SK-N-SH (cell line): ENCODE results near the gene FAM234A. TPM values are rescaled to one million over a fixed set of nuclear protein-coding genes. Genes with fewer than 3 reads are reported as not detected.

ENCODE experiments used
- CTCF ChIA-PET: fragments of 300-600, 350-600 bp; formaldehyde crosslinking; extraction: SDS; loops from one replicate; lab custom pipeline; 2021; lab: Yijun Ruan, JAX
- POLR2A ChIA-PET: fragments of 350-600 bp; sonication (Branson Sonifier 250); formaldehyde crosslinking; extraction: SDS; loops from one replicate; lab custom pipeline; 2020; ENCODE audit warnings: antibody characterized with exemption, inconsistent platforms; lab: Yijun Ruan, JAX
- DNase-seq: peaks from one replicate; pipeline ENCODE4 v3.0.0; 2012
- H2AFZ ChIP-seq: fragments of 200-600 bp; sonication (generic); 2 replicates; pipeline ENCODE4 v1.8.1; 2016; ENCODE audit warnings: antibody characterized with exemption, mild to moderate bottlenecking, low read depth
- H3F3A ChIP-seq: fragments of 200-600 bp; sonication (generic); replicated peaks from 2 replicates; pipeline ENCODE3; 2016; ENCODE audit warnings: antibody characterized with exemption, mild to moderate bottlenecking; ENCODE audit not compliant: insufficient read depth
- H3K27ac ChIP-seq, 2 experiments: fragments of 200-500 bp in 1 of 2; fragments of 200-600 bp in 1 of 2; sonication (Bioruptor generic) in 1 of 2; sonication (generic), shearing (Covaris generic) in 1 of 2; 2 replicates each; pipeline versions ENCODE4 v1.5.1 to v1.6.1; 2014 to 2016; ENCODE audit warnings: low read depth in 2 of 2, inconsistent platforms in 1 of 2, low read length in 1 of 2, mild to moderate bottlenecking in 1 of 2, mixed read lengths in 1 of 2
- H3K27me3 ChIP-seq: fragments of 200-600 bp; sonication (generic), shearing (Covaris generic); 2 replicates; pipeline ENCODE4 v1.6.1; 2016; ENCODE audit warnings: mixed run types; ENCODE audit not compliant: insufficient read depth
- H3K36me3 ChIP-seq, 2 experiments: fragments of 200-500 bp in 1 of 2; fragments of 200-600 bp in 1 of 2; sonication (Bioruptor generic) in 1 of 2; sonication (generic) in 1 of 2; replicated peaks in 1 of 2; 2 replicates each; pipeline versions ENCODE3 to v1.5.1; 2014 to 2016; ENCODE audit warnings: low read length in 1 of 2, mild to moderate bottlenecking in 1 of 2; ENCODE audit not compliant: insufficient read depth in 2 of 2, control insufficient read depth in 1 of 2
- H3K4me1 ChIP-seq, 2 experiments: fragments of 200-500 bp in 1 of 2; fragments of 200-600 bp in 1 of 2; sonication (Bioruptor generic) in 1 of 2; sonication (generic), shearing (Covaris generic) in 1 of 2; 2 replicates each; pipeline versions ENCODE4 v1.5.1 to v1.6.1; 2014 to 2016; ENCODE audit warnings: low read depth in 1 of 2, low read length in 1 of 2, mixed run types in 1 of 2; ENCODE audit not compliant: insufficient read depth in 2 of 2, control insufficient read depth in 1 of 2
- H3K4me2 ChIP-seq: fragments of 200-600 bp; sonication (generic), shearing (Covaris generic); 2 replicates; pipeline ENCODE4 v1.6.1; 2017; ENCODE audit warnings: mixed run types
- H3K4me3 ChIP-seq, 2 experiments: fragments of 200-500 bp in 1 of 2; fragments of 200-600 bp in 1 of 2; sonication (Bioruptor generic) in 1 of 2; sonication (generic), shearing (Covaris generic) in 1 of 2; 2 replicates each; pipeline versions ENCODE4 v1.5.1 to v1.8.1; 2014 to 2016; ENCODE audit warnings: low read depth in 2 of 2, inconsistent platforms in 1 of 2, low read length in 1 of 2, mild to moderate bottlenecking in 1 of 2, mixed read lengths in 1 of 2, moderate library complexity in 1 of 2
- H3K79me2 ChIP-seq: fragments of 200-600 bp; sonication (generic); 2 replicates; pipeline ENCODE4 v1.8.1; 2017; ENCODE audit warnings: mild to moderate bottlenecking; ENCODE audit not compliant: insufficient read depth
- H3K9ac ChIP-seq: fragments of 200-600 bp; sonication (generic); 2 replicates; pipeline ENCODE4 v1.6.1; 2017; ENCODE audit warnings: mixed run types
- H3K9me2 ChIP-seq: fragments of 200-600 bp; sonication (generic); 2 replicates; pipeline ENCODE4 v1.6.1; 2017; ENCODE audit warnings: mixed run types
- H3K9me3 ChIP-seq: fragments of 200-600 bp; sonication (generic); 2 replicates; pipeline ENCODE4 v1.6.1; 2017; ENCODE audit warnings: mixed run types, mild to moderate bottlenecking, moderate library complexity
- H4K20me1 ChIP-seq: fragments of 200-600 bp; sonication (generic); 2 replicates; pipeline ENCODE4 v1.6.1; 2017; ENCODE audit warnings: mild to moderate bottlenecking, mixed run types; ENCODE audit not compliant: insufficient read depth
- ELF1 ChIP-seq: IDR thresholded peaks from 2 replicates; pipeline ENCODE4 v1.4.0; 2012
- EZH2phosphoT487 ChIP-seq: fragments of 200-600 bp; sonication (generic); IDR thresholded peaks from 2 replicates; pipeline ENCODE4 v1.6.1; 2017; ENCODE audit warnings: low read depth, mixed run types, mild to moderate bottlenecking, antibody characterized with exemption, moderate library complexity, borderline replicate concordance
- GABPA ChIP-seq: IDR thresholded peaks from 2 replicates; pipeline ENCODE4 v1.4.0; 2012; ENCODE audit warnings: low read depth, mild to moderate bottlenecking
- GATA2 ChIP-seq: sonication (generic); formaldehyde crosslinking; IDR thresholded peaks from 2 replicates; pipeline ENCODE4 v1.5.0; 2020; ENCODE audit warnings: mild to moderate bottlenecking, missing genetic modification reagents
- NFIC ChIP-seq: IDR thresholded peaks from 2 replicates; pipeline ENCODE4 v1.4.0; 2012; ENCODE audit warnings: borderline replicate concordance
- POLR2AphosphoS5 ChIP-seq: IDR thresholded peaks from 2 replicates; pipeline ENCODE4 v1.6.1; 2012; ENCODE audit warnings: low read depth, low read length
- RAD21 ChIP-seq: IDR thresholded peaks from 2 replicates; pipeline ENCODE4 v1.6.1; 2012; ENCODE audit warnings: mild to moderate bottlenecking, low read length
- RFX5 ChIP-seq: IDR thresholded peaks from 2 replicates; pipeline ENCODE4 v1.6.1; 2012; ENCODE audit warnings: mild to moderate bottlenecking, improper control_type of control experiment, low read length
- RXRA ChIP-seq: IDR thresholded peaks from 2 replicates; pipeline ENCODE4 v1.4.0; 2012; ENCODE audit warnings: low read depth, mild to moderate bottlenecking, borderline replicate concordance
- SIN3A ChIP-seq: IDR thresholded peaks from 2 replicates; pipeline ENCODE4 v1.6.1; 2012; ENCODE audit warnings: low read depth, mild to moderate bottlenecking, low read length, moderate library complexity, borderline replicate concordance
- YY1 ChIP-seq: IDR thresholded peaks from 2 replicates; pipeline ENCODE4 v1.4.0; 2012; ENCODE audit warnings: low read depth, mild to moderate bottlenecking
- WGBS: methylation state at CpG from one replicate; pipeline ENCODE4 v1.1.6; 2017; ENCODE audit warnings: low lambda C conversion rate; 5-methylcytosine and 5-hydroxymethylcytosine counted together
- polyA plus RNA-seq, 3 experiments: library from polyadenylated mRNA; depleted of rRNA; stranded (reverse); fragments of >200 nt; gene quantifications; 2 replicates each; pipeline ENCODE4 v1.2.3, GENCODE V29; 2012
- TF ChIP-seq, protein P1 (sequence below): IDR thresholded peaks from 2 replicates; pipeline ENCODE4 v1.6.1; 2012; ENCODE audit warnings: mild to moderate bottlenecking, low read depth, low read length, moderate library complexity
- TF ChIP-seq, protein P2 (sequence below): IDR thresholded peaks from 2 replicates; pipeline ENCODE4; 2012
- TF ChIP-seq, protein P3 (sequence below): fragments of 150-350 bp; IDR thresholded peaks from 2 replicates; pipeline ENCODE4 v1.6.1; 2016; ENCODE audit warnings: mild to moderate bottlenecking, low read depth, low read length
- TF ChIP-seq, protein P4 (sequence below): IDR thresholded peaks from 2 replicates; pipeline ENCODE4 v1.4.0; 2012; ENCODE audit warnings: low read depth
- TF ChIP-seq, protein P5 (sequence below): fragments of 200-600 bp; sonication (generic); IDR thresholded peaks from 2 replicates; pipeline ENCODE4 v1.6.1; 2017; ENCODE audit warnings: antibody characterized with exemption, mild to moderate bottlenecking, moderate library complexity

The FAM234A gene
- polyA plus RNA-seq, 1 of the 3 experiments (the other 2 are of a cell fraction) = 126 TPM

DNA sequence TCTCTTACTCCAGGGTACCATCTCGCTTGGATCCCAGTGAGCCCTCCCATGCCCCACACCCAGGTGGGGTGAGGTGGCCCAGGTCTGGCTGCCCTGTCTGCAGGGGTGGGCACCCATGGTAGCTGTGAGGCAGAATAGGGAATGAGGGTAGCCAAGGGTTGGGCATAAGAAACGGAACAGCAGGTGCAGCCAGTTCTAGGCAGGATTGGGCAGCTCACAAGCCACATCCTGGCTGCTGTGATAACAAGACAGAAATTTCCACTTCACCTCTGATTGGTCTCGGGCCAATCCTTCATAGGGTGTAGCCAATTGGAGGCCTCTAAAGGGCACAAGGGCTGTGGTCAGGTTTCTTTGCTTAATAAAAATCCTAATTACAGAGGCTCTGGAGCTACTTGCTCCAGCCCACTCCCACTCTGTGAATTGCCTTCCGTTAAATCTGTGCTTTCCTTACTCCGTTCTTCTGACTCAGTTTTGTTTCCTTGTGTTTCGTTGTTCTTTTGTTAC is 44.3 kb downstream of the FAM234A start:
- H3K4me2 ChIP-seq = no peak overlapping the region

DNA sequence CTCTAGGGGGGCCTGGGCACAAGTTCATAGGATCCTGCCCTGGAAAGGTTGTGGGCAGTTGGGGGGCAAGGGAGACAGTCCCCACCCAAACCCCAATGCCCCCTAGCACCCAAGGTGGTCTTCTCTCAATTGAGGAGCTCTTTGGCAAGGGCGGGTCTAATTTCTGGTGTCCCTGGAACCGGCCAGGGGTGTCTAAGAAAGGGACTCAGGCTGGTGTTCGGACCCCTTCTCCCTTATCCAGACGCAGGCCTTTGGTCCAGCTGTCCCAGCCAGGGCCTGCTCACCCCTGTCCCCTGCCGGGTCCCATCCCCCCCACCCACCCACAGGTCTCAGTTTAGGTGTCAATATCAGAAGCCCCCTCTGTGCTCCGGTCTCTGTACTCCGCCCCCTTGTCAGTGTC is 44.9 kb downstream of the FAM234A start:
- Histone ChIP-seq H3K9ac (no peak overlapping the region), H3K79me2 (no peaks in the 10 kb centered on the region), H3K4me1 (peaks cover 0 to 13% of the 10 kb centered on the region in 2 experiments; a peak in 1 of 4 replicates), H2AFZ (no peak overlapping the region), H3K9me2 (no peaks in the 10 kb centered on the region), H3K9me3 (no peaks in the 10 kb centered on the region), H3K4me3 (no peak overlapping the region), H3K36me3 (no peaks in the 10 kb centered on the region), H3K27me3 (no peaks in the 10 kb centered on the region), H3K4me2 (no peak overlapping the region), H4K20me1 (no peaks in the 10 kb centered on the region), H3K27ac (no peak overlapping the region), H3F3A (peaks cover 3% of the 10 kb centered on the region)
- WGBS = 89% methylated on average over 6 of the region's 7 CpGs
- ChIA-PET POLR2A (no interaction called here), CTCF (interaction anchor here (0.8 to 1.5 kb wide), 4 partner anchors 44 to 83 kb away, joined by 3 to 5 read pairs (median 4); partner anchors contain the start of gene AXIN1)
- DNase-seq = no peak
- no peak for TF ChIP-seq NFIC
- no peak for TF ChIP-seq RXRA
- no peak for TF ChIP-seq RFX5
- no peak for TF ChIP-seq ELF1
- TF ChIP-seq, protein P1, sequence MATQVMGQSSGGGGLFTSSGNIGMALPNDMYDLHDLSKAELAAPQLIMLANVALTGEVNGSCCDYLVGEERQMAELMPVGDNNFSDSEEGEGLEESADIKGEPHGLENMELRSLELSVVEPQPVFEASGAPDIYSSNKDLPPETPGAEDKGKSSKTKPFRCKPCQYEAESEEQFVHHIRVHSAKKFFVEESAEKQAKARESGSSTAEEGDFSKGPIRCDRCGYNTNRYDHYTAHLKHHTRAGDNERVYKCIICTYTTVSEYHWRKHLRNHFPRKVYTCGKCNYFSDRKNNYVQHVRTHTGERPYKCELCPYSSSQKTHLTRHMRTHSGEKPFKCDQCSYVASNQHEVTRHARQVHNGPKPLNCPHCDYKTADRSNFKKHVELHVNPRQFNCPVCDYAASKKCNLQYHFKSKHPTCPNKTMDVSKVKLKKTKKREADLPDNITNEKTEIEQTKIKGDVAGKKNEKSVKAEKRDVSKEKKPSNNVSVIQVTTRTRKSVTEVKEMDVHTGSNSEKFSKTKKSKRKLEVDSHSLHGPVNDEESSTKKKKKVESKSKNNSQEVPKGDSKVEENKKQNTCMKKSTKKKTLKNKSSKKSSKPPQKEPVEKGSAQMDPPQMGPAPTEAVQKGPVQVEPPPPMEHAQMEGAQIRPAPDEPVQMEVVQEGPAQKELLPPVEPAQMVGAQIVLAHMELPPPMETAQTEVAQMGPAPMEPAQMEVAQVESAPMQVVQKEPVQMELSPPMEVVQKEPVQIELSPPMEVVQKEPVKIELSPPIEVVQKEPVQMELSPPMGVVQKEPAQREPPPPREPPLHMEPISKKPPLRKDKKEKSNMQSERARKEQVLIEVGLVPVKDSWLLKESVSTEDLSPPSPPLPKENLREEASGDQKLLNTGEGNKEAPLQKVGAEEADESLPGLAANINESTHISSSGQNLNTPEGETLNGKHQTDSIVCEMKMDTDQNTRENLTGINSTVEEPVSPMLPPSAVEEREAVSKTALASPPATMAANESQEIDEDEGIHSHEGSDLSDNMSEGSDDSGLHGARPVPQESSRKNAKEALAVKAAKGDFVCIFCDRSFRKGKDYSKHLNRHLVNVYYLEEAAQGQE = no peak
- TF ChIP-seq, protein P2, sequence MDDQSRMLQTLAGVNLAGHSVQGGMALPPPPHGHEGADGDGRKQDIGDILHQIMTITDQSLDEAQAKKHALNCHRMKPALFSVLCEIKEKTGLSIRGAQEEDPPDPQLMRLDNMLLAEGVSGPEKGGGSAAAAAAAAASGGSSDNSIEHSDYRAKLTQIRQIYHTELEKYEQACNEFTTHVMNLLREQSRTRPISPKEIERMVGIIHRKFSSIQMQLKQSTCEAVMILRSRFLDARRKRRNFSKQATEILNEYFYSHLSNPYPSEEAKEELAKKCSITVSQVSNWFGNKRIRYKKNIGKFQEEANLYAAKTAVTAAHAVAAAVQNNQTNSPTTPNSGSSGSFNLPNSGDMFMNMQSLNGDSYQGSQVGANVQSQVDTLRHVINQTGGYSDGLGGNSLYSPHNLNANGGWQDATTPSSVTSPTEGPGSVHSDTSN = no peak
- no peak for TF ChIP-seq EZH2phosphoT487
- TF ChIP-seq YY1 = no peak
- TF ChIP-seq RAD21 = no peak
- TF ChIP-seq SIN3A = no peak

More for the DNA sequence above, 44.3 kb downstream of the FAM234A start:
- WGBS = 79% methylated on average over 5 of the region's 6 CpGs
- DNase-seq = no peak
- H3F3A ChIP-seq = peaks cover 3% of the 10 kb centered on the region
- ChIA-PET CTCF (interaction anchor here (0.8 to 1.5 kb wide), 5 partner anchors 8 to 83 kb away, joined by 3 to 5 read pairs (median 3); partner anchors contain the start of gene AXIN1), POLR2A (no interaction called here)
- H2AFZ ChIP-seq = no peak overlapping the region
- no peaks in the 10 kb centered on the region for H4K20me1 ChIP-seq
- no peaks in the 10 kb centered on the region for H3K79me2 ChIP-seq
- peaks cover 0 to 13% of the 10 kb centered on the region in 2 experiments; a peak in 1 of 4 replicates for H3K4me1 ChIP-seq
- H3K27me3 ChIP-seq = no peaks in the 10 kb centered on the region
- no peak overlapping the region for H3K4me3 ChIP-seq
- no peak overlapping the region for H3K9ac ChIP-seq
- H3K27ac ChIP-seq = no peak overlapping the region
- no peaks in the 10 kb centered on the region for H3K9me2 ChIP-seq
- H3K36me3 ChIP-seq = no peaks in the 10 kb centered on the region
- no peaks in the 10 kb centered on the region for H3K9me3 ChIP-seq
- TF ChIP-seq GABPA = no peak
- TF ChIP-seq, protein P3, sequence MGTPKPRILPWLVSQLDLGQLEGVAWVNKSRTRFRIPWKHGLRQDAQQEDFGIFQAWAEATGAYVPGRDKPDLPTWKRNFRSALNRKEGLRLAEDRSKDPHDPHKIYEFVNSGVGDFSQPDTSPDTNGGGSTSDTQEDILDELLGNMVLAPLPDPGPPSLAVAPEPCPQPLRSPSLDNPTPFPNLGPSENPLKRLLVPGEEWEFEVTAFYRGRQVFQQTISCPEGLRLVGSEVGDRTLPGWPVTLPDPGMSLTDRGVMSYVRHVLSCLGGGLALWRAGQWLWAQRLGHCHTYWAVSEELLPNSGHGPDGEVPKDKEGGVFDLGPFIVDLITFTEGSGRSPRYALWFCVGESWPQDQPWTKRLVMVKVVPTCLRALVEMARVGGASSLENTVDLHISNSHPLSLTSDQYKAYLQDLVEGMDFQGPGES = no peak
- TF ChIP-seq, protein P2 = peak; percentile 81
- TF ChIP-seq, protein P4, sequence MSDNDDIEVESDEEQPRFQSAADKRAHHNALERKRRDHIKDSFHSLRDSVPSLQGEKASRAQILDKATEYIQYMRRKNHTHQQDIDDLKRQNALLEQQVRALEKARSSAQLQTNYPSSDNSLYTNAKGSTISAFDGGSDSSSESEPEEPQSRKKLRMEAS = no peak
- no peak for TF ChIP-seq ELF1
- TF ChIP-seq GATA2 (CRISPR knock-in tag) = no peak
- no peak for TF ChIP-seq POLR2AphosphoS5
- TF ChIP-seq, protein P5, sequence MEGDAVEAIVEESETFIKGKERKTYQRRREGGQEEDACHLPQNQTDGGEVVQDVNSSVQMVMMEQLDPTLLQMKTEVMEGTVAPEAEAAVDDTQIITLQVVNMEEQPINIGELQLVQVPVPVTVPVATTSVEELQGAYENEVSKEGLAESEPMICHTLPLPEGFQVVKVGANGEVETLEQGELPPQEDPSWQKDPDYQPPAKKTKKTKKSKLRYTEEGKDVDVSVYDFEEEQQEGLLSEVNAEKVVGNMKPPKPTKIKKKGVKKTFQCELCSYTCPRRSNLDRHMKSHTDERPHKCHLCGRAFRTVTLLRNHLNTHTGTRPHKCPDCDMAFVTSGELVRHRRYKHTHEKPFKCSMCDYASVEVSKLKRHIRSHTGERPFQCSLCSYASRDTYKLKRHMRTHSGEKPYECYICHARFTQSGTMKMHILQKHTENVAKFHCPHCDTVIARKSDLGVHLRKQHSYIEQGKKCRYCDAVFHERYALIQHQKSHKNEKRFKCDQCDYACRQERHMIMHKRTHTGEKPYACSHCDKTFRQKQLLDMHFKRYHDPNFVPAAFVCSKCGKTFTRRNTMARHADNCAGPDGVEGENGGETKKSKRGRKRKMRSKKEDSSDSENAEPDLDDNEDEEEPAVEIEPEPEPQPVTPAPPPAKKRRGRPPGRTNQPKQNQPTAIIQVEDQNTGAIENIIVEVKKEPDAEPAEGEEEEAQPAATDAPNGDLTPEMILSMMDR = no peak
